Thoracic aorta (tissue), 2 donors: Measurements from ENCODE around the gene CDH18. TPM values are rescaled to one million over a fixed set of nuclear protein-coding genes. Genes with fewer than 3 reads are reported as not detected.

ENCODE experiments used
- ATAC-seq: fragments of 150-250 bp; one replicate; pipeline ENCODE4 v1.8.0; 2017; ENCODE audit warnings: low read depth; ENCODE audit not compliant: insufficient number of reproducible peaks, low FRiP score
- DNase-seq: peaks from one replicate; pipeline ENCODE4 v3.0.0-alpha.2; 2020; ENCODE audit warnings: low spot score
- H3K27ac ChIP-seq, 2 donors: fragments of 200-600 bp; sonication (generic); 1 replicate in 1 of 2; 2 replicates in 1 of 2; pipeline ENCODE4 v1.5.1; 2016; ENCODE audit warnings: mild to moderate bottlenecking in 2 of 2, moderate library complexity in 2 of 2
- H3K27me3 ChIP-seq: fragments of 200-600 bp; sonication (generic); replicated peaks from 2 replicates; pipeline ENCODE4 v1.6.0; 2016; ENCODE audit warnings: mild to moderate bottlenecking; ENCODE audit not compliant: insufficient read depth
- H3K36me3 ChIP-seq: fragments of 200-600 bp; sonication (generic); one replicate; pipeline ENCODE4 v1.5.1; 2016
- H3K4me1 ChIP-seq, 2 donors: fragments of 200-600 bp; sonication (generic); 1 replicate in 1 of 2; 2 replicates in 1 of 2; pipeline versions ENCODE4 v1.5.1 to v1.6.0; 2016; ENCODE audit warnings: low read depth in 2 of 2, mild to moderate bottlenecking in 1 of 2; ENCODE audit not compliant: control insufficient read depth in 1 of 2
- H3K4me3 ChIP-seq: fragments of 200-600 bp; sonication (generic); 2 replicates; pipeline ENCODE4 v1.5.1; 2016; ENCODE audit warnings: mild to moderate bottlenecking
- H3K9me3 ChIP-seq: fragments of 200-600 bp; sonication (generic); 2 replicates; pipeline ENCODE4 v1.5.1; 2016
- CTCF ChIP-seq: fragments of 200-600 bp; sonication (generic); IDR thresholded peaks from one replicate; pipeline ENCODE4 v1.5.1; 2019; ENCODE audit warnings: antibody characterized with exemption
- total RNA-seq, 2 donors: library from RNA; depleted of rRNA; stranded (reverse); fragments of >200 nt; gene quantifications; one replicate each; pipeline versions ENCODE4 v1.1.0 to v1.2.3, GENCODE V29; 2016

CDH18 gene
- total RNA-seq, 2 donors from 2014 or later: not detected

GRCh38 chr5:19565466-19565865 is 422.5 kb downstream of the CDH18 start:
- Histone ChIP-seq H3K36me3 (no peaks in the 10 kb centered on the region), H3K4me1 (no peaks in the 10 kb centered on the region), H3K27me3 (no peaks in the 10 kb centered on the region), H3K4me3 (no peak overlapping the region), H3K27ac (no peak overlapping the region), H3K9me3 (no peaks in the 10 kb centered on the region)
- ATAC-seq (no peak), DNase-seq (no peak)
- no peak for TF ChIP-seq CTCF

- Histone ChIP-seq H3K27me3 (no peaks in the 10 kb centered on the region), H3K9me3 (no peaks in the 10 kb centered on the region), H3K36me3 (no peaks in the 10 kb centered on the region), H3K4me3 (no peak overlapping the region), H3K27ac (no peak overlapping the region), H3K4me1 (no peaks in the 10 kb centered on the region)
- ATAC-seq (no peak), DNase-seq (no peak)
- no peak for TF ChIP-seq CTCF
Observed at GRCh38 chr5:19564036-19564435, 424.0 kb downstream of the CDH18 start.

GRCh38 chr5:19555876-19556275 is 432.1 kb downstream of the CDH18 start:
- Histone ChIP-seq H3K4me1 (no peaks in the 10 kb centered on the region), H3K27ac (no peak overlapping the region), H3K27me3 (no peaks in the 10 kb centered on the region), H3K9me3 (no peaks in the 10 kb centered on the region), H3K36me3 (no peaks in the 10 kb centered on the region), H3K4me3 (no peak overlapping the region)
- ATAC-seq (no peak), DNase-seq (no peak)
- no peak for TF ChIP-seq CTCF

GRCh38 chr5:19555436-19555835 is 432.6 kb downstream of the CDH18 start:
- Histone ChIP-seq H3K36me3 (no peaks in the 10 kb centered on the region), H3K4me3 (no peak overlapping the region), H3K27me3 (no peaks in the 10 kb centered on the region), H3K9me3 (no peaks in the 10 kb centered on the region), H3K27ac (no peak overlapping the region), H3K4me1 (no peaks in the 10 kb centered on the region)
- DNase-seq: no peak
- ATAC-seq: no peak
- no peak for TF ChIP-seq CTCF

GRCh38 chr5:19554524-19554923 is 433.5 kb downstream of the CDH18 start:
- H3K4me1 ChIP-seq: no peaks in the 10 kb centered on the region
- H3K27ac ChIP-seq: no peak overlapping the region
- no peak overlapping the region for H3K4me3 ChIP-seq
- H3K9me3 ChIP-seq: no peaks in the 10 kb centered on the region
- DNase-seq (no peak), ATAC-seq (no peak)
- no peak for TF ChIP-seq CTCF
- H3K27me3 ChIP-seq: no peaks in the 10 kb centered on the region
- H3K36me3 ChIP-seq: no peaks in the 10 kb centered on the region
